A673 (cell line): ENCODE measurements around the gene OASL. TPM values are rescaled to one million over a fixed set of nuclear protein-coding genes. Genes with fewer than 3 reads are reported as not detected.

Source experiments
- Bru-seq: library from RNA; stranded (reverse); fragments of 400-500 nt; gene quantifications from one replicate; lab custom pipeline; 2021; lab: Mats Ljungman, UMichigan
- BruChase-seq, 2 experiments: library from RNA; stranded (reverse); fragments of 400-500 nt; gene quantifications; one replicate each; lab custom pipeline; 2021; lab: Mats Ljungman, UMichigan
- BruUV-seq: library from RNA; stranded (reverse); fragments of 400-500 nt; replicated peaks from 2 replicates; lab custom pipeline; 2021; lab: Mats Ljungman, UMichigan
- CTCF ChIA-PET: fragments of 300-600 bp; sonication (Branson Sonifier 250); formaldehyde crosslinking; loops from one replicate; lab custom pipeline; 2022; ENCODE audit warnings: antibody characterized with exemption; lab: Charles Lee
- POLR2A ChIA-PET: fragments of 300-600 bp; sonication (Branson Sonifier 250); formaldehyde crosslinking; loops from one replicate; lab custom pipeline; 2022; ENCODE audit warnings: antibody characterized with exemption; ENCODE audit not compliant: low non-redundant PET; lab: Charles Lee
- DNase-seq: peaks from one replicate; pipeline ENCODE4 v3.0.0-alpha.2; 2015; ENCODE audit warnings: low spot score
- H3K27ac ChIP-seq: fragments of 200-600 bp; sonication (generic); 2 replicates; pipeline ENCODE4 v1.5.1; 2016; ENCODE audit warnings: mixed run types, low read depth, mild to moderate bottlenecking, mixed read lengths, antibody characterized with exemption, low read length; ENCODE audit not compliant: poor library complexity, severe bottlenecking
- H3K27me3 ChIP-seq: fragments of 200-600 bp; sonication (generic); replicated peaks from 2 replicates; pipeline ENCODE4 v1.6.1; 2017; ENCODE audit warnings: mixed run types, low read depth, mild to moderate bottlenecking, mixed read lengths, antibody characterized with exemption, low read length; ENCODE audit not compliant: insufficient read depth, poor library complexity
- H3K36me3 ChIP-seq: fragments of 200-600 bp; sonication (generic); 2 replicates; pipeline ENCODE4 v1.6.1; 2016; ENCODE audit warnings: mixed run types, mild to moderate bottlenecking, mixed read lengths, antibody characterized with exemption, low read length; ENCODE audit not compliant: insufficient read depth, poor library complexity, severe bottlenecking
- H3K4me1 ChIP-seq: fragments of 200-600 bp; sonication (generic); 2 replicates; pipeline ENCODE4 v1.6.1; 2017; ENCODE audit warnings: mixed run types, mild to moderate bottlenecking, mixed read lengths, antibody characterized with exemption, low read length; ENCODE audit not compliant: insufficient read depth, poor library complexity, severe bottlenecking
- H3K4me3 ChIP-seq: fragments of 200-600 bp; sonication (generic); 2 replicates; pipeline ENCODE4 v1.5.1; 2016; ENCODE audit warnings: low read depth, mixed run types, mild to moderate bottlenecking, mixed read lengths, low read length; ENCODE audit not compliant: poor library complexity, severe bottlenecking
- H3K9me3 ChIP-seq: fragments of 200-600 bp; sonication (generic); 2 replicates; pipeline ENCODE4 v1.6.1; 2016; ENCODE audit warnings: mixed run types, low read depth, mild to moderate bottlenecking, mixed read lengths, antibody characterized with exemption, low read length; ENCODE audit not compliant: poor library complexity, severe bottlenecking
- CTCF ChIP-seq: fragments of 300-800, 200-600 bp; sonication (generic); conservative IDR thresholded peaks from 2 replicates; pipeline ENCODE4 v1.5.1; 2017; ENCODE audit warnings: low read depth, mild to moderate bottlenecking, antibody characterized with exemption, low read length, moderate library complexity, mixed read lengths
- EZH2 ChIP-seq: fragments of 200-600 bp; sonication (generic); IDR thresholded peaks from 2 replicates; pipeline ENCODE4 v1.6.1; 2017; ENCODE audit warnings: borderline replicate concordance, low read depth, mild to moderate bottlenecking, mixed read lengths, antibody characterized with exemption, low read length; ENCODE audit not compliant: poor library complexity, severe bottlenecking
- intact Hi-C: fragments of 100-400 bp; cut with micrococcal nuclease; formaldehyde crosslinking; loops from one replicate; pipeline ENCODE4 v1.10.0; 2022; ENCODE audit not compliant: unreplicated experiment
- long read RNA-seq: library from polyadenylated mRNA; stranded (forward); transcript quantifications from one replicate; pipeline ENCODE4 v2.0.0, GENCODE V29; 2022
- total RNA-seq: library from RNA; stranded (reverse); gene quantifications from 2 replicates; pipeline ENCODE4 v1.2.3, GENCODE V29; 2021

OASL gene
- total RNA-seq (0.70 and 0.73 TPM in 2 replicates), Bru-seq, nascent RNA (percentile 22 among the genes with signal in this experiment), BruChase-seq, experiment 1, labeled RNA remaining after a 2-hour chase (percentile 20 among the genes with signal in this experiment), BruChase-seq, experiment 2, labeled RNA remaining after a 6-hour chase (percentile 16 among the genes with signal in this experiment)
- long read RNA-seq, partial matches to known transcripts, result 0 of 2 reads
- long read RNA-seq, other reads (novel, unspliced or antisense), result 1 of 2 reads

GRCh38 chr12:121038861-121039668 lies at the start of gene OASL:
TSS of gene OASL (minus strand) at chr12:121039246. CDS start at chr12:121038971, 275 bp downstream.
- TF ChIP-seq CTCF (no peak), EZH2 (no peak)
- ChIA-PET POLR2A (interaction anchor here (0.7 kb wide), 1 partner anchor 37 kb away, joined by 3 read pairs; no protein-coding TSS in a partner anchor), CTCF (no interaction called here)
- Histone ChIP-seq H3K27ac (no peak within 1 kb of the TSS), H3K4me1 (peaks cover 21% of the 10 kb centered on the region), H3K27me3 (no peaks in the 10 kb centered on the region), H3K4me3 (peak within 1 kb of the TSS; percentile 18), H3K36me3 (no peaks in the 10 kb centered on the region), H3K9me3 (no peaks in the 10 kb centered on the region)
- intact Hi-C loops, result no loop called here
- BruUV-seq, result no TSS peak
- DNase-seq, result no peak

GRCh38 chr12:121088195-121088585 lies 49.1 kb upstream of the OASL start:
- TF ChIP-seq CTCF (no peak), EZH2 (no peak)
- Histone ChIP-seq H3K27ac (no peak overlapping the region), H3K36me3 (no peaks in the 10 kb centered on the region), H3K4me1 (no peaks in the 10 kb centered on the region), H3K9me3 (no peaks in the 10 kb centered on the region), H3K27me3 (no peaks in the 10 kb centered on the region), H3K4me3 (no peak overlapping the region)
- ChIA-PET CTCF (no interaction called here), POLR2A (no interaction called here)
- no peak for DNase-seq
- intact Hi-C loops, result no loop called here
- no TSS peak for BruUV-seq

- DNase-seq, result no peak
- CTCF ChIA-PET, result no interaction called here
- BruUV-seq, result no TSS peak
Observed at GRCh38 chr12:121087467-121088194, 48.6 kb upstream of the OASL start.

More at GRCh38 chr12:121087467-121088194, 48.6 kb upstream of the OASL start:
- Histone ChIP-seq H3K36me3 (no peaks in the 10 kb centered on the region), H3K27ac (no peak overlapping the region), H3K9me3 (no peaks in the 10 kb centered on the region), H3K4me3 (no peak overlapping the region), H3K27me3 (no peaks in the 10 kb centered on the region), H3K4me1 (no peaks in the 10 kb centered on the region)
- POLR2A ChIA-PET, result no interaction called here
- TF ChIP-seq EZH2 (no peak), CTCF (no peak)
- intact Hi-C loops, result no loop called here
